ENCODE data around the gene LDLR. TPM values are rescaled to one million over a fixed set of nuclear protein-coding genes. Genes with fewer than 3 reads are reported as not detected.
"Not testable (repeated sequence)": the region's sequence is repeated elsewhere in the genome, so short reads cannot be mapped to it uniquely, and the experiment has no call there.

Gene LDLR
- total RNA-seq, 3 donors from 2014 or later: 36.2 to 40.7 (median 39.0) TPM

DNA sequence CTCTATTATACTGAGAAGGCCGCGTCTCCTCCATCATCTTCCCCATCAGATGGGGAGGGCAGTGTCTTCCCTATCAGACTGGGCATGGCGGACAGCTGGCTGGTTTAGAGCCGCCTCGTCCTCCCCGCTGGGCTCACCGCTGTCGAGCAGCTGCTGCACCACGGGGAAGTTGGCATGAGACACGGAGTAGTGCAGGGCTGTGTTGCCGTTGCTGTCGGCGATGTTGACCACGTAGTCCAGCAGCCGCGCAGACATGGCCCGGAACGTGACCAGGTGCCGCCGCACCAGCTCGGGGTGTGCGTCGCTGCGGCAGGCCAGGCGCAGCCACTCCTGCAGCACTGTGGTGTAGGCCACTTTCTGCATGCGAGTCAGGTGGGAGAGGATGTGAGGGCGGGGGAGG lies 85.1 kb downstream of the LDLR start:
- Mint-ChIP-seq H3K4me3 (no peak overlapping the region), H3K36me3 (ENCODE audit: insufficient read depth) (no peaks in the 10 kb centered on the region)

DNA sequence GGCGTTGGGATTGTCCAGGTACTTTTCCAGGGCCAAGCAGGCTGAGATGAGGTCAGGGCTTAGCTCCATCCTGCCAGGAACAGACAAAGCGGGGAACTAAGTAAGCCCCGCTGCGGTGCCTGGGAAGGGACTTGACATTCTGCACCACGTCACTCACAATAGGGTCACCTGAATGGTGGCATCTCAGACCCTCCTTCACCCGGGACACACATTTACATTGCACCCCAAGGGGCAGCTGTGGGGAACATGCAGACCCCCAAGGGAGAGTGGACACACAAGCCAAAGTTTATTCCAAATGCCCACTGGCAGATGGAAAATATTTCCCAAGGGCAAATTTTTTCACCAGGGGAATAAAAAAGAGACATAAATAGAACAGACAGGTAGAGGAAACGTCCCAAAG lies 86.7 kb downstream of the LDLR start:
- DNase-seq: no peak

More for the DNA sequence above, 85.1 kb downstream of the LDLR start:
- no peak for DNase-seq
- ATAC-seq: no peak
- Mint-ChIP-seq H3K27me3 (ENCODE audit: low read depth) (peaks cover 2% of the 10 kb centered on the region), H3K9me3 (no peaks in the 10 kb centered on the region), H3K4me1 (ENCODE audit: low read depth) (no peaks in the 10 kb centered on the region)

DNA sequence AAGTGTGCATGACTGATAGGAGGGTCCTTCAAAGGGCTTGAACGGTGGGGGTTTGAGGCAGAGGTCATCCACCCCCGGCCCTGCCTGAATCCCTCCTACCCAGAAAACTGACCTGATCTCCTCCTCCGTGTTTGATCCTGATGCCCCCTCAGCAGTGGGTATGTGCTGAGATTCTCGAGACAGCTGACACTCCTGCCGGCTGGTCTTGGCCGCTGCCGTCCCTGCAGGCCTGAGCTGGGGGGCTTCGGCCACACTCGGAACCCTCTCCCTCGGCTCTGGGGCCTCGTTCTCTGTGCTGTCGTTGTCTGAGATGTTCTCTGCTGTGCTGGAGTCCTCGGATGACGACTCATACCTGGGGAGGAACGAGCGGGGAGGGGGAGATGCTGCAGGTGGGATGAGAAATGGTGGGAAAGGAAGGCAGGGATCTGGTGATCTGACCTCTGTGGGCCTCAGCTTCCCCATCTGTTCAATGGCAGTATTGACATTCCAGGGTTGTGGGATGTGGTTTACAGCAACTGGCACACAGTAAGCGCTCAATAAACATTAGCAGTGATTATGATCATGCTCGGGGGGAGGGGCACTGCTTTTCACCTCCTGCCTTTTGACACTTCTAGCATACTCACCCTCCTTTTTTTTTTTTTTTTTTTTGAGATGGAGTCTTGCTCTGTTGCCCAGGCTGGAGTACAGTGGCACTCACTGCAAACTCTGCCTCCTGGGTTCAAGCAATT lies 87.4 kb downstream of the LDLR start:
- H3K4me1 Mint-ChIP-seq (ENCODE audit: low read depth): peaks cover 8% of the 10 kb centered on the region
- ATAC-seq (no peak), DNase-seq (no peak)
- no peaks in the 10 kb centered on the region for H3K36me3 Mint-ChIP-seq (ENCODE audit: insufficient read depth)
- no peak overlapping the region for H3K4me3 Mint-ChIP-seq
- H3K9me3 Mint-ChIP-seq: no peaks in the 10 kb centered on the region
- H3K27me3 Mint-ChIP-seq (ENCODE audit: low read depth): peaks cover 2% of the 10 kb centered on the region

More for the DNA sequence above, 86.7 kb downstream of the LDLR start:
- Mint-ChIP-seq H3K9me3 (no peaks in the 10 kb centered on the region), H3K4me1 (ENCODE audit: low read depth) (peaks cover 8% of the 10 kb centered on the region), H3K36me3 (ENCODE audit: insufficient read depth) (no peaks in the 10 kb centered on the region), H3K4me3 (no peak overlapping the region), H3K27me3 (ENCODE audit: low read depth) (peaks cover 2% of the 10 kb centered on the region)
- no peak for ATAC-seq

DNA sequence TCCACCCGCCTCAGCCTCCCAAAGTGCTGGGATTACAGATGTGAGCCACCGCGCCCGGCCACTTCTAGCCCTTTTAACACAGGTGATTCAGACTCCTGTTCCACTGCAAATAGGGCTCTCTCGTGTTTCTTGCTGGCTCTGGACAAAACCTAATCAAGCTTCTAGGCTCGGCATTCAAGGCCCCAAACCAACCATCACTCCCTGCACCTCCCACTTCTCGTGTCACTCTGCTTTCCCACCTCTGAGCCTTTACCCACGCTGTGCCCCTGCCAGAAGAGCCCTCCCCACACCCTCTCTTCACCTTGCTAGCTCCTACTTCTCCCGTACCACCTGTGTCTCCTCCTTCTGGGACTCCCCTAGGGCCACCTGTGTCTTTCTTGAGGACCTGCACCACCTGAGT lies 88.3 kb downstream of the LDLR start:
- peaks cover 8% of the 10 kb centered on the region for H3K4me1 Mint-ChIP-seq (ENCODE audit: low read depth)

DNA sequence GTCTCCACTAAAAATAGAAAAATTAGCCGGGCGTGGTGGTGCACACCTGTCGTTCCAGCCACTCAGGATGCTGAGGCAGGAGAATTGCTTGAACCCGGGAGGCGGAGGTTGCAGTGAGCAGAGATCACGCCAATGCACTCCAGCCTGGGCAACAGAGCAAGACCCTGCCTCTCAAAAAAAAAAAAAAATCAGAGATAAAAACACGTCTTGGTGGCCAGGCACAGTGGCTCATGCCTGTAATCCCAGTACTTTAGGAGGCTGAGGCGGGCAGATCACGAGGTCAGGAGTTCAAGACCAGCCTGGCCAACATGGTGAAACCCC lies 89.8 kb downstream of the LDLR start:
- H3K4me1 Mint-ChIP-seq (ENCODE audit: low read depth); ATAC-seq; DNase-seq; H3K36me3 Mint-ChIP-seq (ENCODE audit: insufficient read depth); H3K27me3 Mint-ChIP-seq (ENCODE audit: low read depth); H3K4me3 Mint-ChIP-seq; H3K9me3 Mint-ChIP-seq: not testable (repeated sequence)

More for the DNA sequence above, 88.3 kb downstream of the LDLR start:
- Mint-ChIP-seq H3K4me3 (no peak overlapping the region), H3K27me3 (ENCODE audit: low read depth) (peaks cover 2% of the 10 kb centered on the region), H3K36me3 (ENCODE audit: insufficient read depth) (no peaks in the 10 kb centered on the region), H3K9me3 (no peaks in the 10 kb centered on the region)
- no peak for ATAC-seq
- no peak for DNase-seq

DNA sequence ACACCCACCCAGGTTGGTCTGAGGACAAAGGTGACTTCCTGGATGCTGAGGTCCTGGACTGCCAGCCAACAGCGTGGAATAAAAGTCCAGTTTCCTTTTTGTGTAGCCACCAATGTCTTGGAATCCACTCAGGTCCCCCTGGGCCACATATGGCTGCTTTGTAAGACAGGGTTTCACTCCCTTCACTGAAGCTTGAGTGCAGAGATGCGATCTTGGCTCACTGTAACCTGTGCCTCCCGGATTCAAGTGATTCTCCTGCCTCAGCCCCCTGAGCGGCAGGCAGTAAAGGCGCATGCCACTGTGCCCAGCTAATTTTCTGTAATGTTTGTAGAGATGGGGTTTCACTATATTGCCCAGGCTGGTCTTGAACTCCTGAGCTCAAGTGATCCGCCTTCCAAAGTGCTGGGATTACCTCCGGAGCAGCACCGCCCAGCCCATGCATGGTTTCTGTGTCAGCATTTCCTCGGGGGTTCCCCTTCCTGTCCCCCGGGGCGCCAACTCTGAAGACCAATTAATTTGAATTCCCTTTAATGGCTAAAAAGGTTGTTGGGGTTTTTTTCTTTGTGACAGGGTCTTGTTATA lies 90.5 kb downstream of the LDLR start:
- ATAC-seq (no peak), DNase-seq (no peak)
- H3K36me3 Mint-ChIP-seq (ENCODE audit: insufficient read depth): no peaks in the 10 kb centered on the region
- no peak overlapping the region for H3K4me3 Mint-ChIP-seq
- H3K4me1 Mint-ChIP-seq (ENCODE audit: low read depth): peaks cover 8% of the 10 kb centered on the region
- H3K9me3 Mint-ChIP-seq: no peaks in the 10 kb centered on the region
- H3K27me3 Mint-ChIP-seq (ENCODE audit: low read depth): peaks cover 2% of the 10 kb centered on the region

DNA sequence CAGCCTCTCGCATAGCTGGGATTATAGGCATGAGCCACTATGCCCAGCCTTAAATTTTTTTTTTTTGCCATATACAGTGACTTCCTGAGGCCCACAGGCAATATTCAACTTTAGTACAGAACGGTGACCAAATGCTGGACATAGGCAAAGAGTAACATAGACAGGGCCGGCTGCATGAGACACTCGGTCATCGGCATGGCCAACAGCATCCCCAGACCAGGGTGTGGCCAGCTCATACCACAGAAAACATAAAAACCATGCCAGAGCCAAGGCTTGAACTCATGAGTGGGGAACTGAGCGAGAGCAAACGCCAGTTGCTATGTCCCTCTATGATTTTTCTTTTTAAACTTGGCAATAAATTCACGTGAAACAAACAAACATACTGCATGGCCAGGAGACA lies 91.1 kb downstream of the LDLR start:
- DNase-seq: no peak
- ATAC-seq: no peak
- H3K4me1 Mint-ChIP-seq (ENCODE audit: low read depth): peaks cover 8% of the 10 kb centered on the region
- H3K36me3 Mint-ChIP-seq (ENCODE audit: insufficient read depth): no peaks in the 10 kb centered on the region
- H3K27me3 Mint-ChIP-seq (ENCODE audit: low read depth): peaks cover 2% of the 10 kb centered on the region
- no peaks in the 10 kb centered on the region for H3K9me3 Mint-ChIP-seq
- H3K4me3 Mint-ChIP-seq: no peak overlapping the region

DNA sequence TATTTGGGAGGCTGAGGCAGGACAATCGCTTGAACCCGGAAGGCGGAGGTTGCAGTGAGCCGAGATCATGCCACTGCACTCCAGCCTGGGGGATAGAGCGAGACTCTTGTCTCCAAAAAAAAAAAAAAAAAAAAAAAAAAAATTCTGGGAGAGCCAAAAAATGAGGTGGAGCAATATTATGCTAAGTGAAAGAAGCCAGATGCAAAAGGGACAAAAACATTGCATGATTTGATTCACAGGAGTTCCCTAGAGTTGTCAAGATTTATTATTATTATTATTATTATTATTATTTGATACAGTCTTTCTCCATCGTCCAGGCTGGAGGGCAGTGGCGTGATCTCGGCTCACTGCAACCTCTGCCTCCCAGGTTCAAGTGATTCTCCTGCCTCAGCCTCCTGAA lies 91.7 kb downstream of the LDLR start:
- not testable (repeated sequence) for H3K27me3 Mint-ChIP-seq (ENCODE audit: low read depth); ATAC-seq; H3K9me3 Mint-ChIP-seq; H3K36me3 Mint-ChIP-seq (ENCODE audit: insufficient read depth); DNase-seq; H3K4me1 Mint-ChIP-seq (ENCODE audit: low read depth); H3K4me3 Mint-ChIP-seq

DNA sequence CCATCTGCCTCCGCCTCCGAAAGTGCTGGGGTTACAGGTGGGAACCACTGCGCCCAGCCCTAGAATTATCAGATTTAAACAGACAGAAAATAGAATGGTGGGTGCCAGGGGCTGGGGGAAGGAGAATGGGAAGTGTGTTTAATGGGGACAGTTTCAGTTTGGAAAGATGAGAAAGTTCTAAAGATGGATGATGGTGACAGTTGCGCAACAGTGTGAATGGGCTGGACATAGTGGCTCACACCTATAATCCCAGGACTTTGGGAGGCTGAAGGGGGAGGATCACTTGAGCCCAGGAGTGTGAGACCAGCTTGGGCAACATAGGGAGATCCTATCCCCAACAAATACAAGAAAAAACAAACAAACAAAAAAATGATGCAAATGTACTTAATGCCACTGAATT lies 92.2 kb downstream of the LDLR start:
- DNase-seq (no peak), ATAC-seq (no peak)
- Mint-ChIP-seq H3K9me3 (no peaks in the 10 kb centered on the region), H3K27me3 (ENCODE audit: low read depth) (peaks cover 2% of the 10 kb centered on the region), H3K4me1 (ENCODE audit: low read depth) (peaks cover 8% of the 10 kb centered on the region), H3K36me3 (ENCODE audit: insufficient read depth) (no peaks in the 10 kb centered on the region), H3K4me3 (no peak overlapping the region)

Other genes starting within 250 kb of the LDLR start
- gene C19orf38, start 241.0 kb upstream of the LDLR start, total RNA-seq: under 1 TPM in 2 of 3 donors, not detected in 1; 0.55 to 0.99 TPM
- 10 to 100 TPM; 74.2 to 86.7 (median 75.5) TPM for gene CARM1, start 217.9 kb upstream of the LDLR start, total RNA-seq
- 10 to 100 TPM; 37.4 to 50.9 (median 47.5) TPM for gene YIPF2, start 160.8 kb upstream of the LDLR start, total RNA-seq
- gene TIMM29, start 160.7 kb upstream of the LDLR start, total RNA-seq: 10 to 100 TPM; 23.2 to 29.5 (median 24.4) TPM
- gene SMARCA4, start 128.4 kb upstream of the LDLR start, total RNA-seq: 100 to 1,000 TPM; 160 to 168 (median 162) TPM
- 10 to 100 TPM in 1 of 3 donors, 1 to 10 TPM in 2; 7.0 to 12.8 (median 7.6) TPM for gene SPC24, start 66.3 kb downstream of the LDLR start, total RNA-seq
- gene KANK2, start 108.1 kb downstream of the LDLR start, total RNA-seq: under 1 TPM; 0.58 to 0.96 (median 0.92) TPM
- gene ANGPTL8, start 150.2 kb downstream of the LDLR start, total RNA-seq: not detected
- gene DOCK6, start 173.1 kb downstream of the LDLR start, total RNA-seq: 1 to 10 TPM; 1.7 to 2.9 (median 2.1) TPM
- not detected for gene TSPAN16, start 206.7 kb downstream of the LDLR start, total RNA-seq